AG04449 (cell line): Measurements from ENCODE around the gene ERBB4.

Source experiments
- CTCF ChIA-PET: fragments of 350-600 bp; formaldehyde crosslinking; extraction: SDS; loops from one replicate; lab custom pipeline; 2021; ENCODE audit warnings: antibody characterized with exemption; lab: Yijun Ruan, JAX
- POLR2A ChIA-PET: fragments of 400-600, 350-600 bp; formaldehyde crosslinking; extraction: SDS; loops from one replicate; lab custom pipeline; 2020; ENCODE audit warnings: antibody characterized with exemption, inconsistent platforms; lab: Yijun Ruan, JAX
- DNase-seq: peaks from one replicate; pipeline ENCODE4 v3.0.0-alpha.2; 2010; ENCODE audit warnings: low read depth, low spot score
- H3K4me3 ChIP-seq: 2 replicates; pipeline ENCODE4 v1.5.1; 2011; ENCODE audit warnings: low read depth, mild to moderate bottlenecking, control low read depth, low read length
- TF ChIP-seq, protein P1 (sequence below): IDR thresholded peaks from one replicate; pipeline ENCODE4 v1.5.1; 2011; ENCODE audit warnings: mild to moderate bottlenecking, moderate library complexity, low read length, control low read depth, inconsistent platforms; ENCODE audit not compliant: insufficient read depth; ENCODE audit errors: missing control alignments

The ERBB4 gene

DNA sequence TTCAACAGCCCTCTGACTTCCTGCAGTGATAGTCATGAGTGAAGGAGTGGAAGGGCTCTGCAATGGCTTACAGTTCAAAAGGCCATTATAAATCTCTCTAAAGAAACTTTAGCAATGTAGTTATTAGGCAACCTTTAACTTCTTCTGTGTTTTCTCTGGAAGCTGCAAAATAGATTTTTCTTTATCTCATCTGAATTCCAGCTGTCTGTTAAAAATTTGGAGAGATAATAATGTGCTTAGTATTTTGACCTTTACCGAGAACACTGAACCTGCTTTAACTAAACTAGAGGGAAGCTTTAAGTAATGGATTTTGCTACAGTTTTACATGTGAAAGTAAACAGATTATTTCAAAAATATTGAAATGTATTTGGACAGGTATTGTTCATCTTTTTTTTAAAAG is 847.9 kb downstream of the ERBB4 start:
- TF ChIP-seq, protein P1, sequence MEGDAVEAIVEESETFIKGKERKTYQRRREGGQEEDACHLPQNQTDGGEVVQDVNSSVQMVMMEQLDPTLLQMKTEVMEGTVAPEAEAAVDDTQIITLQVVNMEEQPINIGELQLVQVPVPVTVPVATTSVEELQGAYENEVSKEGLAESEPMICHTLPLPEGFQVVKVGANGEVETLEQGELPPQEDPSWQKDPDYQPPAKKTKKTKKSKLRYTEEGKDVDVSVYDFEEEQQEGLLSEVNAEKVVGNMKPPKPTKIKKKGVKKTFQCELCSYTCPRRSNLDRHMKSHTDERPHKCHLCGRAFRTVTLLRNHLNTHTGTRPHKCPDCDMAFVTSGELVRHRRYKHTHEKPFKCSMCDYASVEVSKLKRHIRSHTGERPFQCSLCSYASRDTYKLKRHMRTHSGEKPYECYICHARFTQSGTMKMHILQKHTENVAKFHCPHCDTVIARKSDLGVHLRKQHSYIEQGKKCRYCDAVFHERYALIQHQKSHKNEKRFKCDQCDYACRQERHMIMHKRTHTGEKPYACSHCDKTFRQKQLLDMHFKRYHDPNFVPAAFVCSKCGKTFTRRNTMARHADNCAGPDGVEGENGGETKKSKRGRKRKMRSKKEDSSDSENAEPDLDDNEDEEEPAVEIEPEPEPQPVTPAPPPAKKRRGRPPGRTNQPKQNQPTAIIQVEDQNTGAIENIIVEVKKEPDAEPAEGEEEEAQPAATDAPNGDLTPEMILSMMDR, result no peak
- DNase-seq, result no peak
- POLR2A ChIA-PET, result no interaction called here
- H3K4me3 ChIP-seq, result no peak overlapping the region
- CTCF ChIA-PET, result no interaction called here

DNA sequence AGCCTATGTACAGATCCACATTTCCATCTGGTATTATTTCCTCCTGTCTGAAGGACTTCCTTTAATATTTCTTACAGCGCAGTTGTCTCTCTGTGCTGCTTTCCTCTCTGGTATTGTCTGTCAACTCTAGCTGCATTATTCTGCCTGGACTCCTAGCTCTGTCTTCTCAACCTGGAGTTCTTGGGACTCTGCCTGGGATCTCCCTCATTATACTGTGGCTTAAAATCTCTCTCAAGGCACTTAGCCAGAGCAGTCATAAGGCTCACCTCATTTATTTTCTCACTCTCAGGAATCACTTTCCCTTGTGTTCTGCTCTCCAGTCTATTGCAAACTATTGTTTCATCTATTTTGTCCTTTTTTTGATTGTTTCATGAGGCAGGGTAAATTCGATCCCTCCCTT is 850.4 kb downstream of the ERBB4 start:
- H3K4me3 ChIP-seq, result no peak overlapping the region
- no peak for DNase-seq
- TF ChIP-seq, protein P1, result no peak
- CTCF ChIA-PET, result no interaction called here
- POLR2A ChIA-PET, result no interaction called here

DNA sequence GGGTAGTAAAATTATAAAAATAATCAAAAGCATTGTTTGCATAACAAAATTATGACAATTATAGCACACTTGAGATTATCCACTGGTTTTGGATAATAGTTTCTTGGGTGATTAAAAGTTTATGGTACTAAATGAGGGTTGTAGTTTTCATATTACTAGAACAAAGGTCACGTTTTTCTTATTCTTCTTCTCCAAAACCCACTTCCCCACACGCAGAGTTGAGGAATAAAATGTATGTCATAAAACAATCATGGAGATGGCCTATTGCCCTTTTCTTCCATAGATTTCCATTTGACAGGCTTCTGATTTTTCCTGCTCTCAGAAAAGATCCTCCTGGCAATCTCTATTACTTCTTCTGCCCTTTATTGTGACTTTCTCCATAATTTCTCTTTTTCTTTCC is 863.9 kb downstream of the ERBB4 start:
- POLR2A ChIA-PET, result no interaction called here
- DNase-seq, result no peak
- TF ChIP-seq, protein P1, result no peak
- no peak overlapping the region for H3K4me3 ChIP-seq
- CTCF ChIA-PET, result no interaction called here

DNA sequence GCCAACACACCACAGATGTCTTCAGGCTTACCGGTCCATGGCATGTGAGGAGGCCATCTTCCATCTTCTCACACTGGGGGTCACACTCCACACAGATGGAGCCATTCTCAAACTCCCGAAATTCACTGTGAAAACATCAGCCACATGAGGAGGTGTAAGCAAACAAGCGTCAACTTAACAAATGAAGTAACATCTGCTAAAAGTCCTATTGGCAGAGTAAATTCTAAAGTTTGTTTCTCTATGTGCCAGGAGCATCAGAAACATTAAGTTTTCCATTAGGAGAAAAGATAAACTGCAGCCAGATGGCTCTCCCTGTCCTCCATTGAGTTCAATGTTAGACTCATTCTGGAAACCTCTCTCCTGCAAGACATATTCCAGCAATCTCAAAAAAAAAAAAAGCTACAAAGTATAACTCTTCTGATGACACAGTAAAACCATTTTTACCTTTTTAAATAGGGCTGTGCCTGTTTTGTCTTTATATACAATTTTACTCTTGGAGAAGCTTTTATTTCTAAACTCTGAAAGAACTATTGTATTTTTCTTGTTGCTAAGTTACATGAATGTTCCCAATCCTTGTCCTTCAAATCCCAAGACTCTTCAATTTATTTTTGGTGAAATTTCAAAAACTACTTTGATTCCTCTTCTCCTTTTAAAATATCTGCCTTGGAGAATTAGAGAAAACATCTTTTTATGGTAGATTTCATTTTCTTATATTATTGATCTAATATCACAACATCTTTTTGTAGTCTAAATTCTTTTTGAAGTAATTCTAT is 865.3 kb downstream of the ERBB4 start:
- no peak for DNase-seq
- TF ChIP-seq, protein P1, result no peak
- H3K4me3 ChIP-seq, result no peak overlapping the region
- ChIA-PET CTCF (no interaction called here), POLR2A (no interaction called here)

DNA sequence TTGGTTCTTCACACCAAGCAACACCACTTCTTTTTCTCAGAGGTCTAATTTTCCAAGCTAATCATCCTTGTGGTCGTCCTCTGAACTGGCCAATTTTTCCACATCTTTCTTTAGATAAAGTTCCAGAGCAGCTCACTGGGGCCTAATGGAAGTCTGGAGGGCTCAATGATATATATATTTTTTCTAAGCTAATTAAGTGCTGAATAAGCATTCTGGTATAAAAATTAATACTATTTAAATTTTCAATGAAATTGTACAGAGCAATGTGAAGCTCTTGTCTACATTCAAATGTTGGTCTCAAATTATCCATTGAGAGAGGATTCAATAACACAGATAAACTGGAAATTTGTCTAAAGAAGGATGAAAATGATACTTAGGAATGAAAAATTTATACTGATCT is 866.6 kb downstream of the ERBB4 start:
- POLR2A ChIA-PET, result no interaction called here
- no peak overlapping the region for H3K4me3 ChIP-seq
- TF ChIP-seq, protein P1, result no peak
- CTCF ChIA-PET, result no interaction called here
- no peak for DNase-seq

DNA sequence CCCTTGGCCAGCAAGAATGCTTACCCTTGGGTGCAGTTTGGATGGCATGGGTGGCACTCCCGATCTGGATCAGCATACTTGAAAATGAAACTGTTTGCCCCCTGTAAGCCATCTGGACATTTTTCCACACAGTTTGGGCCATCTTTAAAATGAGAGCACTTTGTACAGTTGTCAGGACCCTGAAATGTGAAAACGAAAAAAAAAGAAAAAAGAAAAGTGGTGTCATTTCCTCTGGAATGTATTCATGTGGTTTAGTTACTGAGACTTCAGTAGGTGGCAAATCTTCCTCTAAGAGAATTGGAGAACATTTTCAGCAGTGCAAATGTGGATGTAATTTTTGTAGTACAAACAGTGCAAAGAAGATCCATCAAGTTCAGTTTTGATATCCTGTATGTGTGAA is 873.3 kb downstream of the ERBB4 start:
- H3K4me3 ChIP-seq, result no peak overlapping the region
- TF ChIP-seq, protein P1, result no peak
- DNase-seq, result no peak
- ChIA-PET POLR2A (no interaction called here), CTCF (no interaction called here)
